B cell (primary cell): Measurements from ENCODE around the gene MGMT.

Experiments
- CTCF ChIP-seq: fragments of 200-600 bp; IDR thresholded peaks from one replicate; pipeline ENCODE4 v1.8.0; 2022; ENCODE audit warnings: antibody characterized with exemption, mild to moderate bottlenecking
- EZH2 ChIP-seq: IDR thresholded peaks from 2 replicates; pipeline ENCODE4 v1.6.1; 2012; ENCODE audit warnings: borderline replicate concordance, low read depth, mild to moderate bottlenecking, moderate library complexity, low read length; ENCODE audit not compliant: insufficient read depth, poor library complexity, severe bottlenecking

GRCh38 chr10:129707406-129708388 lies 240.7 kb downstream of the MGMT start:
- TF ChIP-seq CTCF = no peak
- no peak for TF ChIP-seq EZH2
